ENCODE measurements around the gene AGBL2. TPM values are rescaled to one million over a fixed set of nuclear protein-coding genes. Genes with fewer than 3 reads are reported as not detected.

AGBL2 gene
- total RNA-seq, 2 donors from 2014 or later: 0.74 to 2.2 TPM

DNA sequence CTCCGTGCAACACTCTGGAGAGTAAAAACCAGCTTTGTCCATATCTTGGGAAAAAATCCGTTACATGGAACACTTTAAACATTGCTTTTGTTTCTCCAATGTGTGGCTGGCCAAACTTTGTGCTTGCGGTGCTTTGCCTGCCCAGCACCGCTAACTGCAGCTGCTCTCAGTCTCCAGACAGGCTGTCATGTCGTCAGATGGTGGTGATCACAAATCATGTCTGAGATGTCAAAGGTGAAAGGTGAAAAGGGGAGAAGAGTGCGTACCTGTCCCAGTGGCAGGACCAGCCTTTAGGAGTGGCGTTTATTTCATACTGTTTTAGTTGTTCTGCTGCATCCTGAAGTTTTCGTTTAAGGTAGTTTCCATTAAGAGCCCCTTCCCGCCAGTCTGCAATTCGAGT lies 17.1 kb upstream of the AGBL2 start:
- no peaks in the 10 kb centered on the region for H3K9me3 ChIP-seq
- H3K4me3 ChIP-seq: no peak overlapping the region
- TF ChIP-seq, protein P1, sequence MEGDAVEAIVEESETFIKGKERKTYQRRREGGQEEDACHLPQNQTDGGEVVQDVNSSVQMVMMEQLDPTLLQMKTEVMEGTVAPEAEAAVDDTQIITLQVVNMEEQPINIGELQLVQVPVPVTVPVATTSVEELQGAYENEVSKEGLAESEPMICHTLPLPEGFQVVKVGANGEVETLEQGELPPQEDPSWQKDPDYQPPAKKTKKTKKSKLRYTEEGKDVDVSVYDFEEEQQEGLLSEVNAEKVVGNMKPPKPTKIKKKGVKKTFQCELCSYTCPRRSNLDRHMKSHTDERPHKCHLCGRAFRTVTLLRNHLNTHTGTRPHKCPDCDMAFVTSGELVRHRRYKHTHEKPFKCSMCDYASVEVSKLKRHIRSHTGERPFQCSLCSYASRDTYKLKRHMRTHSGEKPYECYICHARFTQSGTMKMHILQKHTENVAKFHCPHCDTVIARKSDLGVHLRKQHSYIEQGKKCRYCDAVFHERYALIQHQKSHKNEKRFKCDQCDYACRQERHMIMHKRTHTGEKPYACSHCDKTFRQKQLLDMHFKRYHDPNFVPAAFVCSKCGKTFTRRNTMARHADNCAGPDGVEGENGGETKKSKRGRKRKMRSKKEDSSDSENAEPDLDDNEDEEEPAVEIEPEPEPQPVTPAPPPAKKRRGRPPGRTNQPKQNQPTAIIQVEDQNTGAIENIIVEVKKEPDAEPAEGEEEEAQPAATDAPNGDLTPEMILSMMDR (IDR thresholded peaks at IDR 0.05): no peak
- no peaks in the 10 kb centered on the region for H3K4me1 ChIP-seq
- DNase-seq: no peak
- intact Hi-C loops (cut with DNase I): loop anchor here (10.0 kb wide), 1 partner anchor 97 kb away; no protein-coding TSS in a partner anchor
- no peak overlapping the region for H3K27ac ChIP-seq
- H3K9ac ChIP-seq (ENCODE audit: low read depth in 2 of 2, low read length in 2 of 2): no peak overlapping the region
- H3K36me3 ChIP-seq: peaks cover 42% of the 10 kb centered on the region
- no peaks in the 10 kb centered on the region for H3K27me3 ChIP-seq

DNA sequence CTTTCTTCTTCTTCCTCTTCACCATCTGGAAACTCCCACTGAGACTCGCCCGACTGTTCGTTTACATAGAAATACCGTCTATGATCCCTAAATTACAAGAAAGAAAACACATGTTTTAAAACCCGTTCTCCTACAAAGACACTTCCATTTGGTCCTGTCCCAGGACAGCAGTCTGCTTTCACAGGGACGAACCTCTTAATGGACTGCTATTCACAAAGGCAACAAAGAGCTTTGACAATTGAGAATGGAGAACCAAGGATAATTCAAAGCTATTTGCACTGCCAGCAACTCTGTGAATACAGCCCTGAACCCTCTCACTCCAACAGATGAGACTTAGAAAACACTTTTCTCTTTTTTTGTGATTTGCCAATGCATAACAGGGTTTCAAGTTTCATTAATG lies 16.3 kb upstream of the AGBL2 start:
- no peaks in the 10 kb centered on the region for H3K9me3 ChIP-seq
- no peak overlapping the region for H3K4me3 ChIP-seq
- no peak overlapping the region for H3K27ac ChIP-seq
- TF ChIP-seq, protein P1 (IDR thresholded peaks at IDR 0.05): no peak
- H3K27me3 ChIP-seq: no peaks in the 10 kb centered on the region
- H3K9ac ChIP-seq (ENCODE audit: low read depth in 2 of 2, low read length in 2 of 2): no peak overlapping the region
- no peak for DNase-seq
- H3K36me3 ChIP-seq: peaks cover 42% of the 10 kb centered on the region
- intact Hi-C loops (cut with DNase I): loop anchor here (10.0 kb wide), 1 partner anchor 97 kb away; no protein-coding TSS in a partner anchor
- no peaks in the 10 kb centered on the region for H3K4me1 ChIP-seq

DNA sequence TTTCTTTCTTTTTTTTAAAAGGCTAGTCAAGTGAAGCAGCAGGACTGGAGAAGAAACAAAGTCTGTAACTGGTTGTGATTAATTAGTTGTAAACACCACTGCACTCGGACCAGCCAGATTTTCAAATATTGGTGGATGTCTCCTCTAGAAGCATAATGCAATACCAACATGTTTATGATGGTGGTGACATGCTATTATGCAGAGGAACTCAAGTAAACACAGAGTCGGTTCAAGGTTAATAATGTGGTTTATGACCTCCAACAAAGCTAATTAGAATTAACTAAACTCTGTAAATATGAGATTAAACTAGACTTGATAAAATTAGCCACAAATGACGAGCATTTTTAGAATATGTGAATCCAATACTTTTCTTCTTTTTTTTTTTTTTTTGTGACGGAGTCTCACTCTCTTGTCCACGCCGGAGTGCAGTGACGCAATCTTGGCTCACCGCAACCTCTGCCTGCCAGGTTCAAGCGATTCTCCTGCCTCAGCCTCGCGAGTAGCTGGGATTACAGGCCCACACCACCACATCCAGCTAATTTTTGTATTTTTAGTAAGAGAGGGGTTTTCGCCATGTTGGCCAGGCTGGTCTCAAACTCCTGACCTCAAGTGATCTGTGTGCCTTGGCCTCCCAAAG lies 11.8 kb upstream of the AGBL2 start:
- Histone ChIP-seq H3K9me3 (no peaks in the 10 kb centered on the region), H3K36me3 (peaks cover 37% of the 10 kb centered on the region), H3K27ac (no peak overlapping the region), H3K27me3 (no peaks in the 10 kb centered on the region), H3K4me3 (no peak overlapping the region), H3K4me1 (no peaks in the 10 kb centered on the region), H3K9ac (ENCODE audit: low read depth in 2 of 2, low read length in 2 of 2) (no peak overlapping the region)
- intact Hi-C loops (cut with DNase I): no loop called here
- TF ChIP-seq, protein P1 (IDR thresholded peaks at IDR 0.05): no peak
- no peak for DNase-seq

DNA sequence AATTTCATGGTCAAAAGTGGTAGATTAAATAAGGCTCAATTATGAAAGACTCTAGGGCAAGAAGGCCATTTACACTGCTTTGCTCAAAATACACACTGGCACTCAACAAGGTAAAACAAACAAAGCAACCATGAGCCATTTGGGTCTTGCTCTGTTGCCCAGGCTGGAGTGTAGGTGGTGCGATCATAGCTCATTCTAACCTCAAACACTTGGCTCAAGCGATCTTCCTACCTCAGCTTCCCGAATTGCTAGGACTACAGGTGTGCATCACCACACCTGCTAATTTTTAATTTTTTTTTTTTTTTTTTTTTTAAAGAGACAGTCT lies 10.9 kb upstream of the AGBL2 start:
- Histone ChIP-seq H3K4me3 (no peak overlapping the region), H3K27ac (no peak overlapping the region), H3K36me3 (peaks cover 28% of the 10 kb centered on the region), H3K27me3 (no peaks in the 10 kb centered on the region), H3K9ac (ENCODE audit: low read depth in 2 of 2, low read length in 2 of 2) (no peak overlapping the region), H3K4me1 (no peaks in the 10 kb centered on the region), H3K9me3 (no peaks in the 10 kb centered on the region)
- DNase-seq: no peak
- intact Hi-C loops (cut with DNase I): no loop called here
- TF ChIP-seq, protein P1 (IDR thresholded peaks at IDR 0.05): no peak

DNA sequence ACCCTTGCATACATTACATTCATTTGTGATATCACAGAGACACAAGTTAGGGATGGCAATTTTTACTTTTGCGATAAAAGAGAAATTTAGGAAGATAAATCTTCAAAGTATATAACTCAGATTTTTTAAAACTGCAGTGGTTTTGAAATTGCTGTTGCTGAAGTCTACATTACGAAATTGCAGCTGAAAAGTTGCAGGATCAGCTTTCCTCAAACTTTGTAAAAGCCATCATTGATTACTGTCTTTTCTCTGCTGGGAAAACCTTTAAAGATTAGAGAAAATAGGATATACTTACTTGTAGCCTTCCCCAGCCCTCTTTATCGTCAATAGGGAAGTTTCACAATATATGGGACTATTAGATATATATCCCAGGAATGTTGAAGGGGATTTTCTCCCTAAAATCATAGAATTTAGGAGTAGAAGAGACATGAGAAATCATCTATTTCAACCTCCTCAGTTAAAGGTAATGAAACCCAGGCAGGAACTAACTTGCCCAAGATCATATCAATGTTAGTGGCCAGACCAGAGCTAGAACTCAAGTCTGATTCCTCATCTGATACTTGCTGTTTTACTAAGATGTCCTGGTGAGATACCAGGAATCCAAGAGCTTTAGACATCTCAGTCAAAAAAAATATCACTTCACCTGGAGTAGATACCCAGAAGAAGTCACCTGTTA lies 10.4 kb upstream of the AGBL2 start:
- TF ChIP-seq, protein P1 (IDR thresholded peaks at IDR 0.05): no peak
- no peak overlapping the region for H3K4me3 ChIP-seq
- no peak overlapping the region for H3K9ac ChIP-seq (ENCODE audit: low read depth in 2 of 2, low read length in 2 of 2)
- DNase-seq: no peak
- no peaks in the 10 kb centered on the region for H3K27me3 ChIP-seq
- intact Hi-C loops (cut with DNase I): no loop called here
- peaks cover 23% of the 10 kb centered on the region for H3K36me3 ChIP-seq
- no peak overlapping the region for H3K27ac ChIP-seq
- H3K4me1 ChIP-seq: no peaks in the 10 kb centered on the region
- H3K9me3 ChIP-seq: no peaks in the 10 kb centered on the region

Measured in colonic mucosa (tissue), 4 donors.